C4-2B (cell line): ENCODE results near the gene RNASE7.

Experiments used
- H3K27ac ChIP-seq: fragments of 450-650 bp; 2 replicates; pipeline ENCODE4 v1.5.1; 2017
- CTCF ChIP-seq: fragments of 450-650 bp; conservative IDR thresholded peaks from 2 replicates; pipeline ENCODE4 v1.5.1; 2017; ENCODE audit warnings: mild to moderate bottlenecking
- ZFX ChIP-seq: fragments of 450-650 bp; IDR thresholded peaks from 2 replicates; pipeline ENCODE4 v1.6.1; 2017

Gene RNASE7

GRCh38 chr14:21090194-21090939 lies 48.2 kb downstream of the RNASE7 start:
- H3K27ac ChIP-seq: no peak overlapping the region
- TF ChIP-seq ZFX: no peak
- TF ChIP-seq CTCF: peak; percentile 56

GRCh38 chr14:21090940-21091663 lies 48.9 kb downstream of the RNASE7 start:
- no peak overlapping the region for H3K27ac ChIP-seq
- TF ChIP-seq CTCF (no peak), ZFX (no peak)

GRCh38 chr14:21091821-21092272 lies 49.7 kb downstream of the RNASE7 start:
- TF ChIP-seq CTCF (no peak), ZFX (no peak)
- H3K27ac ChIP-seq: no peak overlapping the region

GRCh38 chr14:21092273-21093011 lies 50.3 kb downstream of the RNASE7 start:
- no peak overlapping the region for H3K27ac ChIP-seq
- TF ChIP-seq ZFX (no peak), CTCF (peak; percentile 100)

- H3K27ac ChIP-seq: no peak overlapping the region
- TF ChIP-seq CTCF: no peak
Observed at GRCh38 chr14:21093018-21093417, 50.9 kb downstream of the RNASE7 start.
